GM12878 (cell line): ENCODE data around the gene TMEM132C. TPM values are rescaled to one million over a fixed set of nuclear protein-coding genes. Genes with fewer than 3 reads are reported as not detected.

Source experiments
- ATAC-seq: fragments of 200-7000 bp; cut with Tn5 transposase; 3 replicates; pipeline ENCODE4 v1.9.1; 2020; ENCODE audit warnings: mild to moderate bottlenecking, moderate library complexity
- BruUV-seq: library from RNA; stranded (reverse); fragments of 400-500 nt; replicated peaks from 2 replicates; lab custom pipeline; 2021; lab: Mats Ljungman, UMichigan
- CTCF ChIA-PET: fragments of 300-600 bp; sonication (Branson Sonifier 250); formaldehyde crosslinking; extraction: SDS; loops from one replicate; lab custom pipeline; 2021; ENCODE audit warnings: inconsistent platforms; lab: Yijun Ruan, JAX
- POLR2A ChIA-PET: fragments of 350-600 bp; formaldehyde crosslinking; extraction: SDS; loops from one replicate; lab custom pipeline; 2021; ENCODE audit warnings: inconsistent platforms; lab: Charles Lee
- RAD21 ChIA-PET: fragments of 300-600 bp; sonication (Branson Sonifier 250); formaldehyde crosslinking; loops from one replicate; lab custom pipeline; 2023; ENCODE audit warnings: antibody characterized with exemption; ENCODE audit not compliant: unreplicated experiment; lab: Charles Lee
- SMC1A ChIA-PET: fragments of 300-600 bp; sonication (Branson Sonifier 250); formaldehyde crosslinking; loops from one replicate; lab custom pipeline; 2023; ENCODE audit not compliant: unreplicated experiment, uncharacterized antibody; lab: Charles Lee
- DNase-seq: peaks from one replicate; pipeline ENCODE4 v3.0.0-alpha.2; 2011; ENCODE audit warnings: low read depth, low spot score
- FAIRE-seq: peaks from 3 replicates; lab custom pipeline; 2011; peaks lifted over from hg19 to GRCh38; lab: Jason Lieb, UNC
- H2AFZ ChIP-seq: 2 replicates; pipeline ENCODE4 v1.6.0; 2011; ENCODE audit warnings: low read depth, low read length, control low read depth; ENCODE audit not compliant: control insufficient read depth
- H3K27ac ChIP-seq: 2 replicates; pipeline ENCODE4 v1.5.1; 2011; ENCODE audit warnings: control low read depth; ENCODE audit not compliant: control insufficient read depth, insufficient read depth
- H3K27me3 ChIP-seq, 2 experiments: replicated peaks in 1 of 2; 2 replicates each; pipeline versions ENCODE4 v1.6.0 to v1.6.1; 2011; ENCODE audit warnings: low read length in 1 of 2; ENCODE audit not compliant: control insufficient read depth in 2 of 2, insufficient read depth in 2 of 2
- H3K36me3 ChIP-seq, 2 experiments: 2 replicates each; pipeline ENCODE4 v1.5.1; 2011; ENCODE audit warnings: low read length in 1 of 2; ENCODE audit not compliant: control insufficient read depth in 2 of 2, insufficient read depth in 2 of 2
- H3K4me1 ChIP-seq: 2 replicates; pipeline ENCODE4 v1.6.1; 2011; ENCODE audit warnings: mild to moderate bottlenecking, low read length, moderate library complexity, mixed read lengths; ENCODE audit not compliant: control insufficient read depth, insufficient read depth
- H3K4me2 ChIP-seq: 2 replicates; pipeline ENCODE4 v1.6.0; 2011; ENCODE audit warnings: control low read depth; ENCODE audit not compliant: control insufficient read depth, insufficient read depth
- H3K4me3 ChIP-seq: fragments of 200-600 bp; sonication (generic); 2 replicates; pipeline ENCODE4 v1.5.1; 2016
- H3K79me2 ChIP-seq: 2 replicates; pipeline ENCODE4 v1.6.0; 2011; ENCODE audit warnings: low read length; ENCODE audit not compliant: control insufficient read depth, insufficient read depth
- H3K9ac ChIP-seq: 2 replicates; pipeline ENCODE4 v1.8.0; 2011; ENCODE audit warnings: low read length, control low read depth, mixed read lengths; ENCODE audit not compliant: control insufficient read depth, insufficient read depth
- H3K9me3 ChIP-seq: replicated peaks from 3 replicates; pipeline ENCODE4 v1.5.1; 2011; ENCODE audit warnings: mild to moderate bottlenecking, low read length; ENCODE audit not compliant: control insufficient read depth, insufficient read depth
- H4K20me1 ChIP-seq: 2 replicates; pipeline ENCODE4 v1.6.0; 2011; ENCODE audit not compliant: control insufficient read depth, insufficient read depth
- BCL11A ChIP-seq: IDR thresholded peaks from 2 replicates; pipeline ENCODE4 v1.6.1; 2011; ENCODE audit warnings: low read depth, low read length
- CBX3 ChIP-seq: fragments of 200-600 bp; sonication (generic); IDR thresholded peaks from 2 replicates; pipeline ENCODE4 v1.6.1; 2016; ENCODE audit warnings: low read depth, borderline replicate concordance
- CHD2 ChIP-seq: IDR thresholded peaks from 2 replicates; pipeline ENCODE4 v1.6.1; 2011; ENCODE audit warnings: low read depth, low read length, improper control_type of control experiment, borderline replicate concordance
- FOXM1 ChIP-seq: IDR thresholded peaks from 2 replicates; pipeline ENCODE4 v1.6.1; 2012; ENCODE audit warnings: low read depth, mild to moderate bottlenecking, inconsistent platforms, low read length, moderate library complexity
- KDM1A ChIP-seq: fragments of 200-600 bp; sonication (generic); IDR thresholded peaks from 2 replicates; pipeline ENCODE4 v1.6.1; 2016; ENCODE audit warnings: borderline replicate concordance
- MTA2 ChIP-seq: fragments of 450-650 bp; IDR thresholded peaks from 2 replicates; pipeline ENCODE4 v1.6.1; 2016; ENCODE audit warnings: low read depth, mild to moderate bottlenecking, moderate library complexity
- PAX8 ChIP-seq: fragments of 450-650 bp; IDR thresholded peaks from 2 replicates; pipeline ENCODE4 v1.6.1; 2017; ENCODE audit warnings: mild to moderate bottlenecking, moderate library complexity
- SMAD5 ChIP-seq: IDR thresholded peaks from 2 replicates; pipeline ENCODE4 v1.6.1; 2016; ENCODE audit warnings: antibody characterized with exemption, low read depth
- SREBF1 ChIP-seq: IDR thresholded peaks from 2 replicates; pipeline ENCODE4 v1.6.1; 2012; ENCODE audit warnings: mild to moderate bottlenecking, low read length
- STAT1 ChIP-seq: fragments of 450-650 bp; conservative IDR thresholded peaks from 2 replicates; pipeline ENCODE4 v1.6.1; 2014; ENCODE audit warnings: antibody characterized with exemption, mild to moderate bottlenecking
- WGBS: methylation state at CpG from one replicate; pipeline ENCODE4 v1.1.6; 2016; ENCODE audit warnings: low lambda C conversion rate; ENCODE audit not compliant: insufficient replicate concordance, insufficient coverage; ENCODE audit errors: missing lambda C conversion rate; 5-methylcytosine and 5-hydroxymethylcytosine counted together
- in situ Hi-C: fragments of 300-500 bp; cut with MboI; formaldehyde crosslinking; loops from 9 replicates; pipeline ENCODE4 v1.14.3; 2018; ENCODE audit warnings: mixed read lengths
- intact Hi-C: fragments of 100-400 bp; cut with micrococcal nuclease; formaldehyde crosslinking; loops from one replicate; pipeline ENCODE4 v1.14.2; 2022; ENCODE audit not compliant: unreplicated experiment
- polyA plus RNA-seq, 11 experiments: library from polyadenylated mRNA; depleted of rRNA in 4 of 11; unstranded in 6 of 11; stranded (reverse) in 5 of 11; fragments of >200 nt; fragmentation: Nextera tagmentation in 4 of 11; fragmentation: Illumina TruSeq in 1 of 11; extraction: Ambion mirVana in 4 of 11; extraction: Trizol in 1 of 11; gene quantifications; 1 replicate in 1 of 11; 2 replicates in 10 of 11; pipeline versions ENCODE4 v1.2.1 to v1.2.3, GENCODE V29; 2011 to 2016; ENCODE audit warnings: inconsistent platforms in 2 of 11, missing spikeins in 2 of 11, low read depth in 1 of 11
- total RNA-seq, 4 experiments: library from RNA; depleted of rRNA in 3 of 4; stranded (reverse); fragments of >200 nt in 3 of 4; fragmentation: Illumina TruSeq in 1 of 4; extraction: Trizol in 1 of 4; gene quantifications; 2 replicates each; pipeline versions ENCODE4 v1.2.1 to v1.2.3, GENCODE V29; 2013 to 2021
- TF ChIP-seq, protein P1 (sequence below): fragments of 450-650 bp; IDR thresholded peaks from 2 replicates; pipeline ENCODE4 v1.6.1; 2017; ENCODE audit warnings: mild to moderate bottlenecking, moderate library complexity
- TF ChIP-seq, protein P2 (sequence below): fragments of 450-650 bp; IDR thresholded peaks from 2 replicates; pipeline ENCODE4 v1.6.1; 2017; ENCODE audit warnings: mild to moderate bottlenecking, low read depth, inconsistent platforms; ENCODE audit not compliant: poor library complexity, severe bottlenecking
- TF ChIP-seq, protein P3 (sequence below): IDR thresholded peaks from 2 replicates; pipeline ENCODE4 v1.6.1; 2012; ENCODE audit warnings: low read depth, low read length, improper control_type of control experiment
- TF ChIP-seq, protein P4 (sequence below): fragments of 450-650 bp; IDR thresholded peaks from 2 replicates; pipeline ENCODE4 v1.6.1; 2017; ENCODE audit warnings: mild to moderate bottlenecking, moderate library complexity

TMEM132C gene
- total and polyA plus RNA-seq, 10 of the 15 experiments (the other 5 are each of a cell fraction or from before 2014, with no cell fraction given), result not detected

DNA sequence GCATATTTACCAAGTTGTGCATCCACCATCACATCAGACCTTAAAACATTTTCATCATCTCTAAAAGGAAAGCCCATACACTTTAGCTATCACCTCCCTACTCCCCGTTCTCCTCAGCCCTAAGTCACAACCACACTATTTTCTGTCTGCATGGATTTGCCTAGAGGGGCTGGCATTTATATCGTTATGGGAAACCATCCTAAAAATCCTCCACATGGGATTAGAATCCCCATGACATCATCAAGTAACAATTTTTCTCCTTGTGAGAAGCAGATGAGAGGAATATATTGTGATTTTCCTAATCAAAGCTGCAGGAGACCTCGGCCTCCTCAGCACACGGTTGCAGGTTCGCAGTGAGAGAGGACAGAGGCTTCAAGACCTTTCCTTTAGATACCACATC is 442.7 kb downstream of the TMEM132C start:
- no peak for DNase-seq
- intact Hi-C loops, result no loop called here
- no peak for ATAC-seq
- ChIA-PET SMC1A (no interaction called here), CTCF (no interaction called here), POLR2A (no interaction called here), RAD21 (no interaction called here)
- no peak overlapping the region for H3K4me2 ChIP-seq
- H3K9ac ChIP-seq, result no peak overlapping the region
- no peak overlapping the region for H3K27ac ChIP-seq
- 13% methylated on average over 5 of the region's 5 CpGs for WGBS
- no peaks in the 10 kb centered on the region for H3K36me3 ChIP-seq
- no peaks in the 10 kb centered on the region for H3K79me2 ChIP-seq
- H2AFZ ChIP-seq, result no peak overlapping the region
- no peaks in the 10 kb centered on the region for H3K4me1 ChIP-seq
- H4K20me1 ChIP-seq, result no peaks in the 10 kb centered on the region
- no peaks in the 10 kb centered on the region for H3K27me3 ChIP-seq
- BruUV-seq, result no TSS peak
- H3K4me3 ChIP-seq, result no peak overlapping the region
- in situ Hi-C loops, result no loop called here
- no peaks in the 10 kb centered on the region for H3K9me3 ChIP-seq
- FAIRE-seq, result no peak
- TF ChIP-seq STAT1, result no peak
- TF ChIP-seq KDM1A, result no peak
- TF ChIP-seq CBX3, result no peak
- TF ChIP-seq, protein P1, sequence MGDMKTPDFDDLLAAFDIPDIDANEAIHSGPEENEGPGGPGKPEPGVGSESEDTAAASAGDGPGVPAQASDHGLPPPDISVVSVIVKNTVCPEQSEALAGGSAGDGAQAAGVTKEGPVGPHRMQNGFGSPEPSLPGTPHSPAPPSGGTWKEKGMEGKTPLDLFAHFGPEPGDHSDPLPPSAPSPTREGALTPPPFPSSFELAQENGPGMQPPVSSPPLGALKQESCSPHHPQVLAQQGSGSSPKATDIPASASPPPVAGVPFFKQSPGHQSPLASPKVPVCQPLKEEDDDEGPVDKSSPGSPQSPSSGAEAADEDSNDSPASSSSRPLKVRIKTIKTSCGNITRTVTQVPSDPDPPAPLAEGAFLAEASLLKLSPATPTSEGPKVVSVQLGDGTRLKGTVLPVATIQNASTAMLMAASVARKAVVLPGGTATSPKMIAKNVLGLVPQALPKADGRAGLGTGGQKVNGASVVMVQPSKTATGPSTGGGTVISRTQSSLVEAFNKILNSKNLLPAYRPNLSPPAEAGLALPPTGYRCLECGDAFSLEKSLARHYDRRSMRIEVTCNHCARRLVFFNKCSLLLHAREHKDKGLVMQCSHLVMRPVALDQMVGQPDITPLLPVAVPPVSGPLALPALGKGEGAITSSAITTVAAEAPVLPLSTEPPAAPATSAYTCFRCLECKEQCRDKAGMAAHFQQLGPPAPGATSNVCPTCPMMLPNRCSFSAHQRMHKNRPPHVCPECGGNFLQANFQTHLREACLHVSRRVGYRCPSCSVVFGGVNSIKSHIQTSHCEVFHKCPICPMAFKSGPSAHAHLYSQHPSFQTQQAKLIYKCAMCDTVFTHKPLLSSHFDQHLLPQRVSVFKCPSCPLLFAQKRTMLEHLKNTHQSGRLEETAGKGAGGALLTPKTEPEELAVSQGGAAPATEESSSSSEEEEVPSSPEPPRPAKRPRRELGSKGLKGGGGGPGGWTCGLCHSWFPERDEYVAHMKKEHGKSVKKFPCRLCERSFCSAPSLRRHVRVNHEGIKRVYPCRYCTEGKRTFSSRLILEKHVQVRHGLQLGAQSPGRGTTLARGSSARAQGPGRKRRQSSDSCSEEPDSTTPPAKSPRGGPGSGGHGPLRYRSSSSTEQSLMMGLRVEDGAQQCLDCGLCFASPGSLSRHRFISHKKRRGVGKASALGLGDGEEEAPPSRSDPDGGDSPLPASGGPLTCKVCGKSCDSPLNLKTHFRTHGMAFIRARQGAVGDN, result no peak
- TF ChIP-seq, protein P2, sequence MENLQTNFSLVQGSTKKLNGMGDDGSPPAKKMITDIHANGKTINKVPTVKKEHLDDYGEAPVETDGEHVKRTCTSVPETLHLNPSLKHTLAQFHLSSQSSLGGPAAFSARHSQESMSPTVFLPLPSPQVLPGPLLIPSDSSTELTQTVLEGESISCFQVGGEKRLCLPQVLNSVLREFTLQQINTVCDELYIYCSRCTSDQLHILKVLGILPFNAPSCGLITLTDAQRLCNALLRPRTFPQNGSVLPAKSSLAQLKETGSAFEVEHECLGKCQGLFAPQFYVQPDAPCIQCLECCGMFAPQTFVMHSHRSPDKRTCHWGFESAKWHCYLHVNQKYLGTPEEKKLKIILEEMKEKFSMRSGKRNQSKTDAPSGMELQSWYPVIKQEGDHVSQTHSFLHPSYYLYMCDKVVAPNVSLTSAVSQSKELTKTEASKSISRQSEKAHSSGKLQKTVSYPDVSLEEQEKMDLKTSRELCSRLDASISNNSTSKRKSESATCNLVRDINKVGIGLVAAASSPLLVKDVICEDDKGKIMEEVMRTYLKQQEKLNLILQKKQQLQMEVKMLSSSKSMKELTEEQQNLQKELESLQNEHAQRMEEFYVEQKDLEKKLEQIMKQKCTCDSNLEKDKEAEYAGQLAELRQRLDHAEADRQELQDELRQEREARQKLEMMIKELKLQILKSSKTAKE, result no peak
- TF ChIP-seq SMAD5, result no peak
- no peak for TF ChIP-seq PAX8
- TF ChIP-seq MTA2, result no peak
- TF ChIP-seq, protein P3, sequence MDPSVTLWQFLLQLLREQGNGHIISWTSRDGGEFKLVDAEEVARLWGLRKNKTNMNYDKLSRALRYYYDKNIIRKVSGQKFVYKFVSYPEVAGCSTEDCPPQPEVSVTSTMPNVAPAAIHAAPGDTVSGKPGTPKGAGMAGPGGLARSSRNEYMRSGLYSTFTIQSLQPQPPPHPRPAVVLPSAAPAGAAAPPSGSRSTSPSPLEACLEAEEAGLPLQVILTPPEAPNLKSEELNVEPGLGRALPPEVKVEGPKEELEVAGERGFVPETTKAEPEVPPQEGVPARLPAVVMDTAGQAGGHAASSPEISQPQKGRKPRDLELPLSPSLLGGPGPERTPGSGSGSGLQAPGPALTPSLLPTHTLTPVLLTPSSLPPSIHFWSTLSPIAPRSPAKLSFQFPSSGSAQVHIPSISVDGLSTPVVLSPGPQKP, result no peak
- no peak for TF ChIP-seq CHD2
- no peak for TF ChIP-seq BCL11A
- TF ChIP-seq, protein P4, sequence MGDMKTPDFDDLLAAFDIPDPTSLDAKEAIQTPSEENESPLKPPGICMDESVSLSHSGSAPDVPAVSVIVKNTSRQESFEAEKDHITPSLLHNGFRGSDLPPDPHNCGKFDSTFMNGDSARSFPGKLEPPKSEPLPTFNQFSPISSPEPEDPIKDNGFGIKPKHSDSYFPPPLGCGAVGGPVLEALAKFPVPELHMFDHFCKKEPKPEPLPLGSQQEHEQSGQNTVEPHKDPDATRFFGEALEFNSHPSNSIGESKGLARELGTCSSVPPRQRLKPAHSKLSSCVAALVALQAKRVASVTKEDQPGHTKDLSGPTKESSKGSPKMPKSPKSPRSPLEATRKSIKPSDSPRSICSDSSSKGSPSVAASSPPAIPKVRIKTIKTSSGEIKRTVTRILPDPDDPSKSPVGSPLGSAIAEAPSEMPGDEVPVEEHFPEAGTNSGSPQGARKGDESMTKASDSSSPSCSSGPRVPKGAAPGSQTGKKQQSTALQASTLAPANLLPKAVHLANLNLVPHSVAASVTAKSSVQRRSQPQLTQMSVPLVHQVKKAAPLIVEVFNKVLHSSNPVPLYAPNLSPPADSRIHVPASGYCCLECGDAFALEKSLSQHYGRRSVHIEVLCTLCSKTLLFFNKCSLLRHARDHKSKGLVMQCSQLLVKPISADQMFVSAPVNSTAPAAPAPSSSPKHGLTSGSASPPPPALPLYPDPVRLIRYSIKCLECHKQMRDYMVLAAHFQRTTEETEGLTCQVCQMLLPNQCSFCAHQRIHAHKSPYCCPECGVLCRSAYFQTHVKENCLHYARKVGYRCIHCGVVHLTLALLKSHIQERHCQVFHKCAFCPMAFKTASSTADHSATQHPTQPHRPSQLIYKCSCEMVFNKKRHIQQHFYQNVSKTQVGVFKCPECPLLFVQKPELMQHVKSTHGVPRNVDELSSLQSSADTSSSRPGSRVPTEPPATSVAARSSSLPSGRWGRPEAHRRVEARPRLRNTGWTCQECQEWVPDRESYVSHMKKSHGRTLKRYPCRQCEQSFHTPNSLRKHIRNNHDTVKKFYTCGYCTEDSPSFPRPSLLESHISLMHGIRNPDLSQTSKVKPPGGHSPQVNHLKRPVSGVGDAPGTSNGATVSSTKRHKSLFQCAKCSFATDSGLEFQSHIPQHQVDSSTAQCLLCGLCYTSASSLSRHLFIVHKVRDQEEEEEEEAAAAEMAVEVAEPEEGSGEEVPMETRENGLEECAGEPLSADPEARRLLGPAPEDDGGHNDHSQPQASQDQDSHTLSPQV, result no peak
- no peak for TF ChIP-seq SREBF1
- TF ChIP-seq FOXM1, result no peak
